K562 (cell line): Measurements from ENCODE around the gene CERS4. TPM values are rescaled to one million over a fixed set of nuclear protein-coding genes. Genes with fewer than 3 reads are reported as not detected.
A peak's percentile ranks its signal among the peaks of the same experiment; 100 is the strongest.

ENCODE experiments used
- ATAC-seq: fragments of 200-7000 bp; cut with Tn5 transposase; 3 replicates; pipeline ENCODE4 v1.9.1; 2020; ENCODE audit warnings: moderate library complexity
- BruUV-seq: library from RNA; stranded (reverse); fragments of 400-500 nt; replicated peaks from 2 replicates; lab custom pipeline; 2021; lab: Mats Ljungman, UMichigan
- CTCF ChIA-PET: fragments of 300-600 bp; formaldehyde crosslinking; extraction: SDS; loops from one replicate; lab custom pipeline; 2021; ENCODE audit warnings: low intra/inter-chr PET ratio; lab: Yijun Ruan, JAX
- POLR2A ChIA-PET: fragments of 300-600, 350-650 bp; sonication (Branson Sonifier 250); formaldehyde crosslinking; extraction: SDS; loops from one replicate; lab custom pipeline; 2021; ENCODE audit warnings: antibody characterized with exemption, inconsistent platforms; lab: Yijun Ruan, JAX
- DNase-seq, 4 experiments: peaks; one replicate each; pipeline versions ENCODE4 v3.0.0 to v3.0.0-alpha.2; 2011 to 2018; ENCODE audit warnings: low spot score in 3 of 4, mixed read lengths in 3 of 4; ENCODE audit errors: extremely low read depth in 1 of 4
- FAIRE-seq: peaks from 2 replicates; lab custom pipeline; 2011; peaks lifted over from hg19 to GRCh38; lab: Jason Lieb, UNC
- H2AFZ ChIP-seq: 2 replicates; pipeline ENCODE4 v1.6.0; 2011; ENCODE audit warnings: low read depth, low read length, control low read depth, inconsistent platforms
- H3K27ac ChIP-seq: fragments of 200-600 bp; 3 replicates; pipeline ENCODE4 v1.8.0; 2011; ENCODE audit warnings: low read depth, mild to moderate bottlenecking, control low read depth, inconsistent platforms, low read length, moderate library complexity, mixed read lengths; ENCODE audit errors: extremely low read depth
- H3K27me3 ChIP-seq, 2 experiments: fragments of 300-600 bp in 1 of 2; 2 replicates in 1 of 2; 3 replicates in 1 of 2; pipeline versions ENCODE4 v1.6.0 to v1.8.0; 2011; ENCODE audit warnings: inconsistent platforms in 2 of 2, low read length in 2 of 2, mild to moderate bottlenecking in 1 of 2, mixed read lengths in 1 of 2, moderate library complexity in 1 of 2; ENCODE audit not compliant: control insufficient read depth in 2 of 2, insufficient read depth in 2 of 2
- H3K36me3 ChIP-seq: fragments of 300-600 bp; 3 replicates; pipeline ENCODE4 v1.8.0; 2011; ENCODE audit warnings: mild to moderate bottlenecking, low read length, inconsistent platforms; ENCODE audit not compliant: control insufficient read depth, insufficient read depth
- H3K4me1 ChIP-seq, 2 experiments: fragments of 200-600 bp in 1 of 2; replicated peaks in 1 of 2; 2 replicates in 1 of 2; 3 replicates in 1 of 2; pipeline versions ENCODE4 v1.5.1 to v1.8.0; 2011; ENCODE audit warnings: inconsistent platforms in 2 of 2, low read length in 2 of 2, mild to moderate bottlenecking in 1 of 2, mixed read lengths in 1 of 2, moderate library complexity in 1 of 2; ENCODE audit not compliant: control insufficient read depth in 2 of 2, insufficient read depth in 2 of 2
- H3K4me2 ChIP-seq: 2 replicates; pipeline ENCODE4 v1.6.1; 2011; ENCODE audit warnings: low read length, control low read depth, inconsistent platforms, mixed read lengths; ENCODE audit not compliant: insufficient read depth
- H3K4me3 ChIP-seq: fragments of 200-600 bp; sonication (generic), shearing (Covaris generic); 2 replicates; pipeline ENCODE4 v1.5.1; 2016; ENCODE audit warnings: control low read depth, inconsistent platforms
- H3K79me2 ChIP-seq: fragments of 200-600 bp; 3 replicates; pipeline ENCODE4 v1.8.0; 2011; ENCODE audit warnings: low read length, inconsistent platforms; ENCODE audit not compliant: control insufficient read depth, insufficient read depth
- H3K9ac ChIP-seq, 2 experiments: 2 replicates each; pipeline versions ENCODE4 v1.6.0 to v1.6.1; 2011; ENCODE audit warnings: low read depth in 2 of 2, low read length in 2 of 2, control low read depth in 1 of 2, inconsistent platforms in 1 of 2, mild to moderate bottlenecking in 1 of 2, mixed read lengths in 1 of 2; ENCODE audit not compliant: insufficient read depth in 1 of 2
- H3K9me1 ChIP-seq: one replicate; pipeline ENCODE4 v1.6.0; 2011; ENCODE audit warnings: inconsistent platforms, mild to moderate bottlenecking, low read length, moderate library complexity; ENCODE audit not compliant: control insufficient read depth, insufficient read depth
- H3K9me3 ChIP-seq: replicated peaks from 2 replicates; pipeline ENCODE4 v1.5.1; 2011; ENCODE audit warnings: low read depth, low read length, inconsistent platforms; ENCODE audit not compliant: control insufficient read depth, insufficient read depth
- H4K20me1 ChIP-seq: replicated peaks from 2 replicates; pipeline ENCODE4 v1.6.1; 2011; ENCODE audit warnings: low read length, inconsistent platforms, mixed read lengths; ENCODE audit not compliant: control insufficient read depth, insufficient read depth
- CEBPB ChIP-seq: fragments of 450-650 bp; IDR thresholded peaks from 2 replicates; pipeline ENCODE4 v1.6.1; 2016; ENCODE audit warnings: missing genetic modification characterization, missing compliant biosample characterization
- NR2C1 ChIP-seq, 2 experiments: fragments of 450-650 bp; IDR thresholded peaks; 2 replicates each; pipeline ENCODE4 v1.6.1; 2017; ENCODE audit warnings: mild to moderate bottlenecking in 2 of 2, antibody characterized with exemption in 1 of 2, inconsistent platforms in 1 of 2, missing compliant biosample characterization in 1 of 2, missing genetic modification characterization in 1 of 2
- RBM25 ChIP-seq: fragments of 200-400 bp; formaldehyde crosslinking; IDR thresholded peaks from 2 replicates; pipeline ENCODE4 v1.6.1; 2018; ENCODE audit warnings: low read length, low read depth, moderate library complexity; ENCODE audit not compliant: severe bottlenecking
- ZNF121 ChIP-seq: sonication (generic); formaldehyde crosslinking; conservative IDR thresholded peaks from 2 replicates; pipeline ENCODE4 v1.8.0; 2022; ENCODE audit warnings: missing genetic modification reagents
- ZNF146 ChIP-seq: IDR thresholded peaks from one replicate; pipeline ENCODE4 v1.6.1; 2018; ENCODE audit warnings: missing compliant biosample characterization; ENCODE audit not compliant: unreplicated experiment
- WGBS: fragments of 100-300 bp; shearing (Covaris generic); methylation state at CpG from one replicate; pipeline ENCODE4 v1.1.6; 2016; ENCODE audit warnings: low coverage, mixed read lengths; ENCODE audit not compliant: insufficient coverage; ENCODE audit errors: missing lambda C conversion rate; 5-methylcytosine and 5-hydroxymethylcytosine counted together
- in situ Hi-C: fragments of 300-500 bp; cut with MboI; formaldehyde crosslinking; loops from 4 replicates; pipeline ENCODE4 v1.15.0; 2018; ENCODE audit warnings: inconsistent platforms, mixed read lengths
- intact Hi-C: fragments of 100-400 bp; cut with micrococcal nuclease; formaldehyde crosslinking; loops from 2 replicates; pipeline ENCODE4 v1.14.2; 2022
- polyA plus RNA-seq, 8 experiments: library from polyadenylated mRNA; depleted of rRNA in 4 of 8; stranded (reverse) in 5 of 8; unstranded in 3 of 8; fragments of >200 nt; fragmentation: Nextera tagmentation in 2 of 8; fragmentation: Illumina TruSeq in 1 of 8; extraction: Ambion mirVana in 2 of 8; extraction: Trizol in 1 of 8; gene quantifications; 2 replicates each; pipeline versions ENCODE4 v1.2.1 to v1.2.3, GENCODE V29; 2011 to 2014; ENCODE audit warnings: inconsistent platforms in 1 of 8, missing spikeins in 1 of 8
- total RNA-seq, 7 experiments: library from RNA; depleted of rRNA in 6 of 7; stranded (reverse); fragments of >200 nt in 6 of 7; fragmentation: Illumina TruSeq in 2 of 7; extraction: Trizol in 2 of 7; gene quantifications; 2 replicates each; pipeline versions ENCODE4 v1.2.1 to v1.2.3, GENCODE V29; 2011 to 2021; ENCODE audit warnings: low replicate concordance in 1 of 7
- TF ChIP-seq, protein P1 (sequence below), 2 experiments: fragments of 450-650 bp; IDR thresholded peaks; 2 replicates each; pipeline ENCODE4 v1.6.1; 2016

CERS4 gene
- total and polyA plus RNA-seq, 9 of the 15 experiments (the other 6 are each of a cell fraction or from before 2014, with no cell fraction given), result 0.14 to 4.4 (median 2.9) TPM; not detected in 1

GRCh38 chr19:8184274-8184673 is 24.9 kb upstream of the CERS4 start:
- no peaks in the 10 kb centered on the region for H3K36me3 ChIP-seq
- FAIRE-seq (no peak), ATAC-seq (no peak), DNase-seq (no peak)
- no peaks in the 10 kb centered on the region for H3K79me2 ChIP-seq
- intact Hi-C loops (no loop called here), in situ Hi-C loops (no loop called here)
- ChIA-PET CTCF (no interaction called here), POLR2A (interaction anchor here (0.6 to 0.8 kb wide), 2 partner anchors 9 to 54 kb away, joined by 3 to 6 read pairs; no protein-coding TSS in a partner anchor)
- no peak overlapping the region for H3K4me2 ChIP-seq
- H3K4me3 ChIP-seq, result no peak overlapping the region
- H3K27me3 ChIP-seq, result peaks cover 0 to 7% of the 10 kb centered on the region in 2 experiments; a peak in 3 of 5 replicates
- no TSS peak for BruUV-seq
- H3K9me3 ChIP-seq, result no peaks in the 10 kb centered on the region
- H4K20me1 ChIP-seq, result no peaks in the 10 kb centered on the region
- H3K9ac ChIP-seq, result no peak overlapping the region
- peaks cover 0 to 4% of the 10 kb centered on the region in 2 experiments; a peak in 3 of 5 replicates for H3K4me1 ChIP-seq
- no peak overlapping the region for H3K27ac ChIP-seq
- TF ChIP-seq RBM25 (peak; percentile 13), ZNF121 (CRISPR knock-in tag) (peak; percentile 67), NR2C1 (IDR thresholded peaks at IDR 0.05) (no peak), NR2C1 (tag; IDR thresholded peaks at IDR 0.05) (no peak)
- WGBS, result 9% methylated on average over 9 of the region's 9 CpGs
- H3K9me1 ChIP-seq, result no peaks in the 10 kb centered on the region
- H2AFZ ChIP-seq, result no peak overlapping the region

GRCh38 chr19:8185343-8186068 is 23.7 kb upstream of the CERS4 start:
- ChIA-PET POLR2A (no interaction called here), CTCF (no interaction called here)
- DNase-seq, result peak in 2 of 4 experiments; percentile 4 to 7
- 0% methylated on average over 3 of the region's 5 CpGs for WGBS
- intact Hi-C loops (no loop called here), in situ Hi-C loops (no loop called here)
- no peak for FAIRE-seq
- no peak overlapping the region for H3K4me2 ChIP-seq
- no peaks in the 10 kb centered on the region for H3K79me2 ChIP-seq
- no peak overlapping the region for H3K27ac ChIP-seq
- no peak overlapping the region for H2AFZ ChIP-seq
- H3K4me1 ChIP-seq, result peaks cover 0 to 4% of the 10 kb centered on the region in 2 experiments; a peak in 3 of 5 replicates
- peaks cover 0 to 7% of the 10 kb centered on the region in 2 experiments; a peak in 2 of 5 replicates for H3K27me3 ChIP-seq
- no peak overlapping the region for H3K9ac ChIP-seq
- no peak for ATAC-seq
- no TSS peak for BruUV-seq
- no peaks in the 10 kb centered on the region for H3K9me3 ChIP-seq
- H3K9me1 ChIP-seq, result no peaks in the 10 kb centered on the region
- H3K4me3 ChIP-seq, result no peak overlapping the region
- no peaks in the 10 kb centered on the region for H4K20me1 ChIP-seq
- TF ChIP-seq, protein P1, sequence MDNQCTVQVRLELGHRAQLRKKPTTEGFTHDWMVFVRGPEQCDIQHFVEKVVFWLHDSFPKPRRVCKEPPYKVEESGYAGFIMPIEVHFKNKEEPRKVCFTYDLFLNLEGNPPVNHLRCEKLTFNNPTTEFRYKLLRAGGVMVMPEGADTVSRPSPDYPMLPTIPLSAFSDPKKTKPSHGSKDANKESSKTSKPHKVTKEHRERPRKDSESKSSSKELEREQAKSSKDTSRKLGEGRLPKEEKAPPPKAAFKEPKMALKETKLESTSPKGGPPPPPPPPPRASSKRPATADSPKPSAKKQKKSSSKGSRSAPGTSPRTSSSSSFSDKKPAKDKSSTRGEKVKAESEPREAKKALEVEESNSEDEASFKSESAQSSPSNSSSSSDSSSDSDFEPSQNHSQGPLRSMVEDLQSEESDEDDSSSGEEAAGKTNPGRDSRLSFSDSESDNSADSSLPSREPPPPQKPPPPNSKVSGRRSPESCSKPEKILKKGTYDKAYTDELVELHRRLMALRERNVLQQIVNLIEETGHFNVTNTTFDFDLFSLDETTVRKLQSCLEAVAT (IDR thresholded peaks at IDR 0.05), result no peak
- TF ChIP-seq CEBPB (tag) (peak; percentile 38; the same call in 1 of the 2 replicates), ZNF146 (CRISPR knock-in tag) (peak; percentile 28)
- H3K36me3 ChIP-seq, result no peaks in the 10 kb centered on the region
